ENCODE results near the gene KIR2DL4.

- TF ChIP-seq CTCF (IDR thresholded peaks at IDR 0.05; ENCODE audit: low read depth, low read length) (no peak), POLR2A (IDR thresholded peaks at IDR 0.05; ENCODE audit: extremely low read depth, insufficient read length) (no peak), MAX (IDR thresholded peaks at IDR 0.05; ENCODE audit: low read depth, low read length) (no peak), MYC (IDR thresholded peaks at IDR 0.05; ENCODE audit: low read depth, low read length) (no peak)
Measured at GRCh38 chr19:54795758-54796157, 7.7 kb upstream of the KIR2DL4 start.
